Stimulated activated CD4-positive, alpha-beta T cell treated with anti-CD3 and anti-CD28 coated beads, Interleukin-2, amount 100 ng/mL, for 4 hours (primary cell): ENCODE results near the gene CGB3.

ENCODE experiments used
- DNase-seq: peaks from one replicate; pipeline ENCODE4 v3.0.0-alpha.2; 2020; ENCODE audit warnings: low read depth

CGB3 gene

GRCh38 chr19:48988286-48988685 is 35.8 kb downstream of the CGB3 start:
- DNase-seq, result no peak

DNA sequence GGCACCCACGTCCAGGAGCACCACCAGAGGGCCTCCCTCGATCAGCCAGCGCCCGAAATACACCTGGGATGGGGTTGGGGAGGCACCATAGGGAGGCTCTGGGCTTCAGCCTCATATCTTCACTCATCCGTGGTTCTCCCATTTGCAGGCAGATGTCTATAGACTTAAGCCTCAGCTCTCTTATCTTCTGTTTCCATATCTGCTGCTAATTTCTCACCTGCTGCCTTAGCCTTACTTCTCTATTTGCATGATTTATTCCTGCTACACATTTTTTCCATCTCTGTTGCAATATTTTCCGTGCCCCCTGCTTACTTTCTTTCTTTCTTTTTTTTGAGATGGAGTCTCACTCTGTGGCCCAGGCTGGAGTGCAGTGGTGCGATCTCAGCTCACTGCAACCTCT is 36.8 kb downstream of the CGB3 start:
- no peak for DNase-seq

DNA sequence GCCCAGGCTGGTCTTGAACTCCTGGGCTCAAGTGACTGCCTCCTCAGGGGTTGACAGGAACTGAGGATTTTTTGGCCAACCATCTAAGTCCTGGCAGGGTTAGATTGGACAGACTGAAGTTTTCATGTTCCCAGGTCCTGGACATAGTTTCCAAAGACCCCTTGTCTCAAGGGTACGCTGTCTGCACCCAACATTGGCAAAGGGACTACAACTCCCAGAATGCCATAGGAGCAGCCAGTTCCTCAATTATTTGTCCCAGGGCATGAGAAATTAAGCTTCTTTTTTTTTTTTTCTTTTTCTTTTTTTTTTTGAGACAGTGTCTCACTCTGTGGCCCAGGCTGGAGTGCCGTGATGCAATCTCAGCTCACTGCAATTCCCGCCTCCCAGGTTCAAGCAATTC is 37.9 kb downstream of the CGB3 start:
- no peak for DNase-seq

- DNase-seq, result no peak
These were observed 38.4 kb downstream of the CGB3 start for GRCh38 chr19:48985711-48986110.

DNA sequence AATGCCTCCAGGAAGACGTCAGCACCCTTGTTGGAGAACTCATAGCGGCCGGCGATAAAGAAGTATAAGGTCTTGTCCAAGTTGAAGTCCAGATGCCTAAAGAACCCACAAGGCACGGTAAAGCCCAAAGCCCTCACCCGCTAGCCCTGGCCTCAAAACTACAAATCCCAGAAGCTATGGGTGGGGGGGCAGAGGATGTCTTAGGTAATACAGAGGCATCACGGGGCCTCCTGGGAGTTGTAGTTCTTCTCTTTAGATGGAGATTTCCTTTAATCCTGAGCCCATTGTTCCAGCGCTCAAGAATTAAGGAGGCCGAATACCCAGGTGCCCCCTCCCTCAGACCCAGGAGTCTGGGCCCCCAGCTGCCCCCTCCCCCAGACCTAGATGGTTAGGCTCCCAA is 41.9 kb downstream of the CGB3 start:
- no peak for DNase-seq

GRCh38 chr19:48977061-48977460 is 47.1 kb downstream of the CGB3 start:
- DNase-seq, result no peak

- no peak for DNase-seq
These were observed 47.9 kb downstream of the CGB3 start for GRCh38 chr19:48975947-48976847.
